ENCODE measurements around the gene ATP8A2. TPM values are rescaled to one million over a fixed set of nuclear protein-coding genes. Genes with fewer than 3 reads are reported as not detected.

ATP8A2 gene
- total and polyA plus RNA-seq, 2 of the 4 experiments (the other 2 are of a cell fraction) = 0.02 to 0.18 TPM

GRCh38 chr13:25744178-25744577 is 372.4 kb downstream of the ATP8A2 start:
- Histone ChIP-seq H3K27me3 (ENCODE audit: control insufficient read depth, insufficient read depth, low read length) (no peaks in the 10 kb centered on the region), H3K9me3 (ENCODE audit: control insufficient read depth, insufficient read depth, low read length) (no peaks in the 10 kb centered on the region; the same call in 1 of the 2 replicates), H2BK5ac (ENCODE audit: low read depth, low read length, poor library complexity, severe bottlenecking) (no peak overlapping the region), H3K18ac (ENCODE audit: low read depth, low read length) (no peak overlapping the region), H3K4ac (ENCODE audit: low read depth, low read length) (no peak overlapping the region), H4K8ac (ENCODE audit: low read depth in 2 of 2, low read length in 2 of 2) (no peak overlapping the region), H3K4me1 (ENCODE audit: control insufficient read depth, insufficient read depth, low read length) (no peaks in the 10 kb centered on the region), H3K27ac (ENCODE audit: insufficient read depth, low read length) (no peak overlapping the region), H2AK9ac (replicated peaks; ENCODE audit: low read depth, low read length, poor library complexity) (no peak overlapping the region), H2AK5ac (ENCODE audit: low read depth, low read length) (no peak overlapping the region), H3K14ac (replicated peaks; ENCODE audit: low read depth, low read length) (no peak overlapping the region), H2AFZ (replicated peaks; ENCODE audit: low read length, poor library complexity) (no peak overlapping the region), H2BK20ac (ENCODE audit: low read depth, low read length) (no peak overlapping the region), H2BK15ac (ENCODE audit: low read depth, low read length) (no peak overlapping the region), H3K23ac (ENCODE audit: low read depth, low read length) (no peak overlapping the region), H4K5ac (ENCODE audit: low read depth, low read length) (no peak overlapping the region), H3K4me3 (ENCODE audit: insufficient read depth, low read depth, low read length) (no peak overlapping the region), H3K36me3 (ENCODE audit: control insufficient read depth, insufficient read depth, low read length) (no peaks in the 10 kb centered on the region), H4K91ac (ENCODE audit: insufficient read depth, low read depth, low read length) (no peak overlapping the region), H3K79me1 (ENCODE audit: low read depth in 1 of 2, low read length in 2 of 2) (no peaks in the 10 kb centered on the region), H3K4me2 (ENCODE audit: low read depth, low read length) (no peak overlapping the region), H2BK120ac (ENCODE audit: low read depth, low read length) (no peak overlapping the region), H3K9ac (ENCODE audit: low read depth, low read length) (no peak overlapping the region), H3K56ac (ENCODE audit: extremely low read depth, insufficient read depth, low read length) (no peak overlapping the region), H3K9me1 (ENCODE audit: insufficient read depth, low read length) (no peaks in the 10 kb centered on the region), H4K20me1 (ENCODE audit: insufficient read depth, low read length) (no peaks in the 10 kb centered on the region)
- in situ Hi-C loops (cut with MboI; ENCODE audit: low sequenced_read_pairs) (no loop called here), dilution Hi-C loops (cut with HindIII; ENCODE audit: low sequenced_read_pairs, unreplicated experiment) (no loop called here), intact Hi-C loops (cut with micrococcal nuclease) (no loop called here)
- TF ChIP-seq MXI1 (IDR thresholded peaks at IDR 0.05; ENCODE audit: borderline replicate concordance, low read depth, low read length) = no peak
- DNase-seq (no peak), ATAC-seq (ENCODE audit: low read depth) (no peak)
- ChIA-PET CTCF (no interaction called here), POLR2A (ENCODE audit: unreplicated experiment) (no interaction called here)
- BruUV-seq (replicated peaks) = no TSS peak
- WGBS, 2 experiments (ENCODE audit: extremely low coverage in 2 of 2, insufficient read length in 1 of 2) = no CpG with 5 or more reads among the region's 6 CpGs
